HG03521 (cell line): Measurements from ENCODE around the gene SULF2.

Source experiments
- ATAC-seq: cut with Tn5 transposase; IDR thresholded peaks from one replicate; pipeline ENCODE4 v1.9.1; 2021; ENCODE audit warnings: mild to moderate bottlenecking, moderate library complexity; ENCODE audit not compliant: unreplicated experiment

The SULF2 gene

DNA sequence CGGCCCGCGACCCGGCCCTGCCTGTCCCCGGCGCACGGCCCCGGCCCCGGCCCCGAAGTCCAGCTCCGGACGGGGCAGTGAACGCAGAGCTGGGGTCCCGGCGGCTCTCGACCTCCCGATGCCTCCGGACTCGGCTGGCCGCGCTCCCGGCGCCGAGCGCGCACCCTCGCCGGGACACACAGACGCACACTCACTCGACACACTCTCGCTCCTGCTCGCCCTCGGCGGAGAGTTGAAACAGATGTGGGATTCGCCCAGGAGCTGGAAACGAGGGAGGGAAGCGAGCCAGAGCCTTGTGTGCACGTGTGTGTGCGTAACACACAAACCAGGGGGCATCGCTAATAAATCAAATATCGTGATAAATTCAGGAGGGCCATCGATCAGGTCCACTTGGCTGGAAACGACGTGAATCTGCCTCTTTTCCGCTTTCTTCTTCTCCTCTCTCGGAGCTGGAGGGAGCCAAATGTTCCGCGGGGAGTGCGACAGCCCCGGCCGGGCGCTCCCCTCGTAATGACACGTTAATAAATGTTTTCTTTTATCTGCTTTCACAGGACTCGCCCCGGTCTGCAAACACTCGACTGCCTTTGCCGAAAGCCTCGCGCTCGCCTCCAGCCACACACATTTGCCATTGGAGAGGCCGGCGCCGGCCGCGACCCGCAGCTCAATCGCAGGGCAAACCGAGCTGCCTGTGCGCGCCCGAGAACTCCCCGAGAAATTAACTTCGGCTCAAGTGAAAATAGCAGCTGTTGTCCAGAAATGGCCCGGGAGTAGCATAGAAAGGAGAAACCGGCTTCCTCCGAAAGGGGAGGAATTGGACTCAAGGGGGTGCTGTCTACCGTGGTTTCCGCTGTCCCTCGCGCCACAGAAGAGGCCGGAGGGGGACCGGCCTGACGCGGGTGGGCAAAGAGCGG is 828 bp upstream of the SULF2 start:
- no peak for ATAC-seq

DNA sequence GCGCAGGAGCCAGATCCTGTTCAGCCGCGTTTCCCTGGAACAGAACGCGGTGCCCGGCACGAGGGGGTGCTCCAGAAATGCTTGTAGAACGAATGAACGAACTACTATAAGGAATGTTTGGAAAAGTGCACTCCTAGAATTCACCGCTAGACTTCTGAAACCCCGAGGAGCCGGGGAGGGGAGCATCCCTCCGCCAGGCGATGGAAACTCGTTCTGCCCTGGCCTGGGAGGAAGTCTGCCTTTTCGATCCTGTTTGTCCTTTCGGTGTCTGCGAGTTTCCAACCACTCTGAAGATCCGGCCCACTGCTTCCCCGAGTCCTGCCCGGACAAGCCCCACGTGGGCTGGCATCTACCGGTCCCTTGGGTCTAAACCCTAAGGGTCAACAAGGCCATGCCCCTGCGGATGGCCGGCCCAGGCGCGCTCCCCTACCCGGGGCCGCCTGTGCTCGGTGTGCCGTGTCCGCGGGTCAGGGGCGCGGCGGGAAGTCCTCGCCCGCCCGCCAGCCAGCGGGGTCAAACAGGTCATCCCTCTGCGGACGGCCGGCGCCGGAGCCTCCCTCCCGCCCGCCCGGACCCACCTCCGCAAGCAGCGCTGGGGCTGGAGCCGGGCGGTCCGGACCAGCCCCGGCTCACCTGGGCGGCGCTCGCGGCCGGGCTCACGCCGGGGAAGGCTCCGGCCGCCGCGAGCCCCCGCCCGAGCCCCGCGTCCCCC is 526 bp downstream of the SULF2 start:
- ATAC-seq: no peak

DNA sequence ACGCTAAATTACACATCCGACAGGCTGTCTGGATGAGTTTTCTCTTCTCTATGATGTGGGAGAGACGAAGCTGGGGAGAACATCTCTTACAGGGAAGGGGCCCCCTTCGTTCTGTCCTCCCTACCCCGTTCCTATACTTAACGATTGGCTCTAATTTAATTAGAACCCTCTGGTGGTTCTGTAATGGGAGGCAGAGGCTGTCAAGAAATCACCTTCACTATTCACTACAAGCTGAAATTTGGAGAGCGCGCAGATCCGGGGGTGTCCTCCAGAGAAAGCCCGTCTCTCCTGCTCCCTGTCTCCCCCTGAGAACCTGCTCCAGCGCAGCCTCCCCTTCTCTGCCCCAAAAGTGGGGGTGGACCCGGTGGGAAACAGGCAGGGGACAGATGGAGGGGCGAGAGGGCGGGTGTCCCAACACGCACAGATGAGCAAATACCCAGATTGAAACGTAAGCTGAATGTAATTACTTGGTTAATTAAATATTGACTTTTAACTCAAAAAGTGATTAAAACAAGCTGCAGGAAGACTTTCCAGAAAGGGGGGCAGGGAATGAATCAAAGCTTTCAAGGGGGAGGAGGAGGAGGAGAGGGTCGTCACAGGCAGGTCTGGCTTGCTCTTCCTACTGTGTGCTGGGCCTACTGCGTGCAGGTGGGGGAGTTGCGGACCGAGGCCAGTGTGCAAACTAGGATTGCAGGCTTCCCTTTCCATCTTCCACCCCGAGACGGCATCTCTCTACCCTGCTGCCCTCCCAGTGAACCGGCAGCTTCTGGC is 1.3 kb downstream of the SULF2 start:
- ATAC-seq: no peak

DNA sequence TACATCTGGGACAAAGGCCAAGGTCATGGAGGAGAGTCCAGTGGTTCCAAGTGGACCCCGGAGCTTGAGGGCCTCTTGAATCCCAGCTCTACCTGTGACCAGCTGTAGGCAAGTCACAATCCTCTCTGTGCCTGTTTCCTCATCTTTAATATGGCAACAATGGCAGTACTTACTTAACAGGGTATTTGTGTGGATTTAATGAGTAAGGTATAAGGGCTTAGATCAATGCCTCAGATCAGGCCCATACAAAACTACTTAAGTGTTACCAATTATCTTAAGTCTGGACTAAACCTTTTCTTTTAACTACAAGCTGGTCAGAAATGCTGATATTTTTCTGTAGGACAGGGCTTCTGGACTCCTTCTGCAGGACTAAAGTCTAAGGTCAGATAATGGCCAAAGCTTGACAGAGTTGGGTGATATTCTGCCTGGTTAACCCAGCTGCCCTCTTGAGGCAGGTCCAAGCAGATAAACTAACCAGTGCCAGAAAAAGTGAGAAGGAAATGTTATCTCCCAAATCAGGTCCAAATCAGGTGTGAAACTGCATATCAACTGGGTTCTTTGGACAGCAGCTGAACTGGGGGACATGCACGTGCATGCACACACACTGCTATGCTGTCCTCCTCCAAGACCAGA is 2.2 kb downstream of the SULF2 start:
- no peak for ATAC-seq

DNA sequence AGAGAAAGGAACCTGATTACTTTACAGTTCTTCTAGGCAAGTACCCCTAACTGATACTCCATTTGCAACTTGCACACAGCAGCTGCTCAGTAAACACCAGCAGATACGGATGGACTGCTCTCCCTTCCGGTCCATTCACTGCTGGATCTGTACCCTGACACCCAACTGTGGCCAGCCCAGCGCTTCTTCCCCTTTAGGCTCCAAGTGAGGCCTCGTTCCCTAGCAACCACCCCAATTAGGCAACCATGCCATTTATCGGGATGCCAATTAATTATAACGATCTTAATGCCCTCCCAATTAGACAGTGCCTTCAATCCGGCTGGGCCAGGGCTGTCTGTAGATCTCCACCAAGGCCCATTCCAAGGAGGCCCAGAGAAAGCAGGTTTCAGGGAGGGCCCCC is 3.2 kb downstream of the SULF2 start:
- ATAC-seq: no peak

DNA sequence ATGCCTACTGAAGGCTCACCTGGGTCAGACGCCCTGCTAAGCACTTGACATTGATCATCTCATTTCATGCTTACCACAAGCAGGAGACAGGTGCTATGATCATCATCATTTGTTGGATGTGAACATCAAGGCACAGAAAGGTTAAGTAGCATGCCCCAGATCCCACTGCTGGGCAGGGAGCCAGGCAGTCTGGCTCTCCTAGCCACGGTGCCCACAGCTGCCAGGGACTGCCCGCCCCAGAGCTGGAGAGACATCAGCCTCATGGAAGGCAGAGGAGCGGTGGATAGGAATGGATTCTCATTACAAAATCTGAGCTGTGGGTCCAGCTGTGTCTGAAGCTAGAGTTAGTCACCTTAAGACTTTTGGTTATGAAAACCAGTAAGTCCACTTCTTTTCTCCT is 3.6 kb downstream of the SULF2 start:
- no peak for ATAC-seq

DNA sequence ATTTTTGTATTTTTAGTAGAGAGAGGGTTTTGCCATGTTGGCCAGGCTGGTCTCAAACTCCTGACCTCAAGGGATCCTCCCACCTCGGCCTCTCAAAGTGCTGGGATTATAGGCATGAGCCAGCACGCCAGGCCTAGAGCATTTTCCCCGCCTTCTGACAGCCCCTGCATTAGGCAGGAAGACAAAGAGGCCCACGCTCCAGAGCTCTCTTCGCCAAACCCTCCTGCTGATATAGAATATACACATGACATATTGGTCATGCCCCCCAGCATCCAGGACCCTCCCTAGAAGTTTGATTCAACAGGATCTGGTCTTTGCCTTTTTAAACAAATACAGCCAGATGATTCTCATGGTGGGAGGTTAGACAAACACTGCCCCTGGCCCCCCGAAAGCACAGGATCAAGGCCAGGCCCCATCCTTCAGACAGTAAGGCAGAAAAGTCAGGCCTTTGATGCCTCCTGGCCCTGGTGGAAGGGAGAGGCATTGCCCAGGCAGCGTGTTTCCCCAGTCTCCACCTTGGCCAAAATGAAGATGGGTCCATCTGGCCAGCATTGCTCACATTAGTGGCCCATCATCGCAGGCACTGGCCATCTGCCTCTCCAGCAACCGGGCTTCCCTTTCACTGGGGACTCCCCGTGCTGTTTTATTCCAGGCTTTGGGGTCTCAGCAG is 4.4 kb downstream of the SULF2 start:
- ATAC-seq: no peak

DNA sequence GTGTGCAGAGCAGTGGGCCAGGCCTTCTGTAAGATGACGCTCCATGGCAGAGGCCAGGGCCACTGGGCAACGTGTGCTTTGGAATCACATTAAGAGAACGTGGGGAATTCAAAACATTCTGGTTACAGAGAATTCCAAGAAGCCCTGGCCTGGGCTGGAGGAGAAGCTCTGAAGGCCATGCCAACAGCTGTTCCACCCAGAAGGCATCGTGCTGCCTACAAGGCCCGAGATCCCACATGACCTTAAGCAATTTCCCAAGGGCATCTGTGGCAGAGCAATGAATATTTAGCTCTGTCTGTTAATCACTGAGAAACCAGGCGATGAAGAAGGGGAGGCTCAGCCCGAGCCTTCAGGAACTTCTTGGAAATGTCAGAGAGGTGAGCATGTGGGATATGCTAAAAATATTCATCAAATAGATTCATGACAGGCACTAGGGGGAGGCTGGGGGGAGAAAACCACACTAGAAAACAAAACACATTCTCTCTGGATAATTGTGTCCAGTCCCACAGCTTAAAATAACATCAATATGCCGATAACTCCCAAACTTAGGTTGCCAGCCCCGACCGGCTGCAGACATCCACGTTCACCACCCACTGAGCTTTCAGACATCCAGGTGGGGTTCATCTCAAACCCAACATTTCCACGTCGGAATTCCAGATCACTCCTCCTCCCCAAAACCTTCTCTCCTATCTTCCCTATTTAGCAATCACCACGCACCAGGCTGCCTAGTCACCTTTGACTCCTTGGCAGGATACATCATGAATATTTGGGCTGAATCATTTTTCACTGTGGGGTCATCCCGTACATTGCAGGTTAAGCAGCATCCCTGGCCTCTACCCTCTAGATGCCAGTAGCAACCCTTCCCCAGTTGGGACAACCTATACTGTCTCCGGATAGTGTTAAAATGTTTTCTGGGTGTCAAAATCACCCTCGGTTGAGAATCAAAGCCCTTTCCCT is 6.6 kb downstream of the SULF2 start:
- no peak for ATAC-seq

DNA sequence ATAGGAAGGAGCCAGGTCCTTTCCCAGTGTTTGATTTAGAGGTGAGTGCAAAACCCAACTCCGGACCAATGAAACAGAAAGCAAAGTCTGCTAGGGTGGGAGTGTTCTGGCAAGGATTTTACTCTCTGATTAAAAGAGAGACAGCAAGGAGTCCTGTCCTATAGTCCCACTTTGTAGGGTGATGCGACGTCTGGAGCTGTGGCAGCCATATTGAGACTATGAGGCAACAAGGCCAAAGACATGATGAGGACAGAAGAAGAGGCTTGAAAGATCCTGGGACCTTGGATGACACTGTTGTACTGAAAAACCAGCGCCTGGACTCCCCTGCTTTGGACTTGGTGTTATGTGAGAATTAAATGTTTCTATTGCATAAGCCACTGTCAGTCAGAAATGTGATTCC is 8.1 kb downstream of the SULF2 start:
- ATAC-seq: no peak

DNA sequence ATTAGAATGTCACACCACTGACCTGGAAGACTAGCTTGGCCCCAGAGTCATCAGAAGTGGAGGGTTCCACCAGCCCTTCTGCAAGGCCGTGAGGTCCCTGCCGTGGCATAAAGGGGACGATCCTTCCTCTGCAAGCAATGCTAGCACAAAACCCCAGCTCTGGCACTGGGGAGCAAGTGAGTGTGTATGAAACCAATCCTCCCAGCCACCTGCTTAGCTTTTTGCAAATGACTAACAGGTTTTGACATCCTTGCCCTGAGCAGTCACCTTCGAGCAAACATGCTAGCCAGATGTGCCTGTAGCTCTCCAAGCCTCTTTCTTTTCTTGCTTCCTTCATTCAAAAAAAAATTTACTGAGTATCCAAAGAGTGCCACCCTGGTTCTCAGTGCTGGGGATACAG is 8.6 kb downstream of the SULF2 start:
- ATAC-seq: no peak

DNA sequence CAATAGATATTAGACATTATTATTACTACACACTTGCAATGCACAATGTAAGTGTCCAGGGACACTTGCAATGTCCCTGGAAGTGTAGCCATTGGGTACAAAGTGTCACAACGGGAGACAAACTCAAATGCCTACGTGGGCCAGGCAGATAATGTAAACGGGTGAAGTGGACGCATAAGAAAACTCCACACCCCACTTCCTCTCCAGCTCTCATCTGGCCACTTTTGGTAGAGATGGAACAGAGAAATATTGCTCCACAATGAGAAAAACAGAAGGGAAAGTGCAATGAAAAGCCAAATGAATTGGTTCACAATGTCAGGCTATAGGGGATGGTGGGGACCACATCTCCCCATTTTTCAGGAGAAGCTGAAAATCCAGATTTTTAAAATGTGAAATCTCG is 9.4 kb downstream of the SULF2 start:
- ATAC-seq: no peak

DNA sequence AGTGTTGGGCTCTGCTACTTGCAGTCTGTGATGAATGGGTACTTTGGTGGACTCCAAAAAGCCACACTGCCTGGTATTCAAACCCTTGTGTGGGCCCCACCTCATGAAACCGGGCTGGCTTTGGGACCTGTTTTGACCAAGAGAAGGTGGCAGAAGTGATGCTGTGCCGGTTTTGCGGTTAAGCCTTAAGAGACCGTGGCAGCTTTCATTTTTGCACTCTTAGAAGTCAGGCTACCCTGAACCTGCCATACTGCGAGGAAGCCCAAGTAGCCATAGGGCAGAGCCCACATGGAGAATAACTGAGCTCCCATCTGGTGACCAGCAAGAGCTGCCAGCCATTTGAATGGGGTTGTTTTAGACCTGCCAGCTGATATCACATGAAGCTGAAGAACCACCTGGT is 10.2 kb downstream of the SULF2 start:
- no peak for ATAC-seq

DNA sequence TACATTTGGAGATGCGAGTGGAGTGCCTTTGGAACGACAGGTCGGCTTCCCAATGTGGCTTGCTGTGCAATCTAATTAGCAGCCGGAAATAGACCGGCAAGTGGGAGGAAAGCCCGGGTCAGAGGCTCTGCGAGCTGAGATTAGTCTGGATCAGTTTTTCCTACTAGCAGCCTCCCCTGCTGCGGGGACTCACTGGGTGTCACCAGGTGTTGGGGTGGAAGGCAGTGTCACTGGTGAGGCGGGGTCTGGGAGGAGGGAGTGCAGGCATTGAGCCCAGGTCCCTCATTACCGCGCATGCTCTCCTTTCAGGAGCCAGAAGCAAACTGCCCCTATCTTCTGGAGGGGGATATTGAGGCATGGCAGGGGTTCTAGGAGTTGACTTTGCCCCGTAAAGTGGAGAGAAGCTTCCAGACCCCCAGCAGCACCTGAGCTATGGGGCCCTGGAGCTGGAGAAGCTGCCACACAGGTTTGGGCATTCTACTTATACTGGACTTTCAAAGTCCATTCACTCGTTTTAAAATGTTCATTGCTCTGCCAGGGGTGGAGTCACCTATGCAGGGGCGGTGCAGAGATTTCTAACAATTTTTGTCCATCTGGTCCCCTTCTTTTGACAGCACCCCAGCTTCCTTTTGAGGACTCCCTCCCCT is 11.0 kb downstream of the SULF2 start:
- no peak for ATAC-seq

DNA sequence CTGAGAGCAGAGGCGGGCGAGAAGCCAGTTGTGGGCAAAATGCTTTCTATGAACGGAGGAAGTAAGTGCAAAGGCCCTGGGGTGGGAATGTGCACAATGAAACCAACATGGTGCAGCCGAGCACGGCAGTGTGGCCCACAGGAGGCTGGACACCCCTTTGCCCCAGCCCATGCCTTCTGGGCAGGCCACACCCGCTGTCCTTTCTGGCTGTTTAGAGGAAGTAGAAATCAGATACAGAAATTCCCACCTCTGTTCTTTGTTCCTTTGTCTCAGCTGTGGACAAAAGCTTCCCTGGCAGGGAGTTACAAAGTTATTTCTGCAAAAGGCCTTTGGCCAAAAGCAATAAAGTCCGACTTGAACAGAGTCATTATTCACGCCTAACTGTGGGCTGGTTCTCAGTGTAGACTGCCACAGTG is 11.9 kb downstream of the SULF2 start:
- ATAC-seq: no peak

DNA sequence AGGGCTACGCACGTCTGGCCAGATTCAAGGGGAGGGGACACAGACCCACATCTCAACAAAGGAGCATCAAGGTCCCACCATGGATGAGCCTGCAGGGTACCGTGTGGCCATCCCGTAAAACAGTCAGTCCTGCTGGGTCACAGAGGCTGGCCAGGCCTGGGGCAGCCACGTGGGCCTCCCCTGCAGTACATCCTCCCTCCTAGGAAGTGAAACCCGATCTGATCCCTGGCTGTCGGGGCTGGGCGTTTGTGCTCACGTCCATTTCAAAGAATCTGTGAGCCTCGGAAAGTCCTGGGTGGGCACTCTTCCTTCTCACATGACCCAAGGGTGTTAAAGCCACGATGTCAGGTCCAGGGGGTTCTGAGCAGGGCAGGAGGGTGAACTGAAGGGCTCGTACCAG is 14.3 kb downstream of the SULF2 start:
- ATAC-seq: no peak

DNA sequence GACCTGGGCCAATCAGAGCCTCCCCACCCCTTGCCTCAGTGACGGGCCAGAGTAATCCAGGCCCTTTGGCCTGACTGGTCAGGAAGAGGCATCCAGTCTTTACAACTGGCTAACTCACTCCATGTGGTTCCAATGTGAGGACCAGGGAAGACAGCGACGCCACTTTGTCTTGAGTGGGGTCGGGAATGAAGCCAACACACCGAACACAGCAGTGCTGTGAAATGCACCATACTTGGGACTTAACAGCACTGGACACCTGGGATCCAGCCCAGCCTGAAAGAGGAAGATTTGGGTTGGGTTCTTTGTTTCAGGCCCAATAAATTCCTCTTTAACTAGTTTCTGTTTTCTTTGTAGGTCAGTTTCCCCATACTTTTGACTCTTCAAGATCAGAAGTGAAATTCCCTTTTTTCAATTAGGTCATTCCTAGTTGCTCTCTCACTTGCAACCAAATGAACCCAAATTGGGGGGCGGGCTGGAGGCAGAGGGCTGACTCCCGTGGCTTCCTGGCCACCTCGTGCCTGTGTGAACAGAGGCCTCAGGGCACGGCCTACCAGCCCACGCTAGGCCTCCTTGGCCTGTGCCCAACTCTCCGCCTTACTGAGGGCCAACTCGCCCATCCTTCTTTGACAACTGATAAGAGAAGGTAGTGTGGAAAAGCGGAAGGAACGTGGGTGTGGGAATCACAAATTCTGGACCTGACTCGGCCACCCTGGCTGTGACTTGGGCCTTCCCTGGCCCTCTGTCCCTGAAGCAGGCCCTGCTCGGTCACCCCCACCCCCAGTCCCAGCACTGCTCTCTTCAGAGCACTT is 17.1 kb downstream of the SULF2 start:
- ATAC-seq: no peak

DNA sequence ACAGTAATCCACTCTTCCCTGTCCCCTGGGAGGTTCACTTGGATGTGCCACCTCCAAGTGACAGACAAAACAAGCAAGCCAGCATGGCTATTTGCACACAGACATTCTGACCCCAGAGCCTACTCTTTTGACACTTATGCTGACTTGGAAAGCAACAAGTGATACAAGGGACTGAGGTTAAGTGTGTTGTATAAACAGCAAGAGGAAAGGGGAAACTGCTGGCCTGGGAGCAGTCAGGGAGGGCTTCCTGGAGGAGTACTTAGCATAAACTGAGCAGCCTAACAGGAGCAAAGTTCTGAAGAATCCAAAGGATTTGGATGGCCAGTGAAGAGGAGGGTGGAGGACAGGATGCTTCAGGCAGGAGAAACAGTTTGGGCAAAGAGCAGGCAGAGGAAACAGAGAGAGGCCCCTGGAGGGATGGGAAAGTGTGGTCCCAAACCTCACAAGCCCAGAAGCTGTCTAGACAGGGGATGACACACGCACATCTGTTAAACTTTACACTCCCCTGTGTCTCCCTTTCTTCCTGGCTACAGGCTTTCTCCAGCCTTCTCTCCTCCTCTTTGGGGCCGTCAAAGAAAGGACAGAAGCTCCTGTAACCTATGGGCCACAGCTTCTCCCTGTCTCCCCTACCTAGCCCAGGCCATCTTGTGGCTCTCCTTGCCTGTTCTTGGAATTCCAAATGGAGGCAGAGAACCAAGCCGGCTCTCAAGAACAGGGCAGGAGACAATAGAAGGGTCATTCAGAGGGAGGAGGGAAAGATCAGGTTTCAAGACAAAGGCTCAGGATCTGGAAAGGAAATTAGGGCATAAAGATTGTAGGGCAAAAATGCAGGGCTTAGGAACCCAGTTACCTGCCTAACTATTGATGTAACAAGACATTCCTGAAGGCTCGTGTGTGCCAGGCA is 19.3 kb downstream of the SULF2 start:
- ATAC-seq: no peak
